GM21447 (cell line): ENCODE measurements around the gene NR1H4.
"Not testable (repeated sequence)": the region's sequence is repeated elsewhere in the genome, so short reads cannot be mapped to it uniquely, and the experiment has no call there.

Source experiments
- ATAC-seq: cut with Tn5 transposase; IDR thresholded peaks from one replicate; pipeline ENCODE4 v1.9.1; 2021; ENCODE audit not compliant: unreplicated experiment

The NR1H4 gene

GRCh38 chr12:100473716-100474150 is at the start of gene NR1H4:
Gene NR1H4, plus strand, starts transcription at chr12:100473866. Its CDS starts 19,458 bp downstream, at chr12:100493324.
- ATAC-seq, result no peak

GRCh38 chr12:100426145-100426544 is 47.5 kb upstream of the NR1H4 start:
- no peak for ATAC-seq

- ATAC-seq, result no peak
These were observed 46.6 kb upstream of the NR1H4 start for GRCh38 chr12:100427078-100427477.

DNA sequence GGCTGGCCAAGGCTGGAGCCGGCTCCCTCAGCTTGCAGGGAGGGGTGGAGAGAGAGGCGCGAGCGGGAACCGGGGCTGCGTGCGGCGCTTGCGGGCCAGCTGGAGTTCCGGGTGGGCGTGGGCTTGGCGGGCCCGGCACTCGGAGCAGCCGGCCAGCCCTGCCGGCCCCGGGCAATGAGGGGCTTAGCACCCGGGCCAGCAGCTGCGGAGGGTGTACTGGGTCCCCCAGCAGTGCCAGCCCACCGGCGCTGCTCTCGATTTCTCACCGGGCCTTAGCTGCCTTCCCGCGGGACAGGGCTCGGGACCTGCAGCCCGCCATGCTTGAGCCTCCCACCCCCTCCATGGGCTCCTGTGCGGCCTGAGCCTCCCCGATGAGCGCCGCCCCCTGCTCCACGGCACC is 43.4 kb upstream of the NR1H4 start:
- ATAC-seq, result not testable (repeated sequence)

GRCh38 chr12:100433701-100434100 is 40.0 kb upstream of the NR1H4 start:
- ATAC-seq, result no peak

GRCh38 chr12:100434177-100434576 is 39.5 kb upstream of the NR1H4 start:
- ATAC-seq, result no peak

DNA sequence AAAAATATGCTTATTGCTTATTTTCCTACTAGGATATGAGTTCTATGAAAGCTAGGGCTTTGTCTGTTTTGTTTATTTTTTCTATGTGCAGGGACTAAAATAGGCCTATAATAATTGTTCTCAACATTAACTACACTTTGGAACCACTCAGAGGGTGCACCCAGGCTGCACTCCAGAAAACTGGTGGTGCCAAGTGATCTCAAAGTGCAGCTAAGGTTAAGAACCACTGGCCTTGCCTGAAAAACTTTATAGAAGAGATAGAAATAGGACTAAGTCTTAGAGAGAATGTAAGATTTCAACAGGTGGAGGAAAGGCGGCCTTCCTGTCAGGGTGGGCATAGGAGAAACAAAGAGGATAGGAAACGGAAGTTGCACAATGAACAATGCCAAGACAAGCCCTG is 37.7 kb upstream of the NR1H4 start:
- no peak for ATAC-seq

GRCh38 chr12:100437038-100437841 is 36.4 kb upstream of the NR1H4 start:
- ATAC-seq, result no peak

DNA sequence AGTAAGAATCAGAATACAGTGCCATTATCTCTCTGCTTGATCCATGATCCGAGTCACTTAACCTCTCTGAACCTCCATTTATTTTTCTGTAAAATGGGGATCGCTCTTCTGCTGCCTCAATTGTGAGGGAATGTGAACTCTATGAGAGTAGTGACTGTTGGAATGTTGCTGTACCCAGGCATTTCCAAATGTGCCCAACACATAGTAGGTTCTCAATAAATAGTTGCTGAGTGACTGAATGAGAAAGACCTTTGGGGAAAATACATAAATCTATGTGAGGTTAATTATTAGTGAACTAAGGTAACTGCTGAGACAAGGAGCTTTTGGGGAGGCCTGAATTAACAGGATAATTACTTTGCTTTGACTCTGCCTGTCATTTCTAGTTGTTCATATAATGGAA is 33.9 kb upstream of the NR1H4 start:
- ATAC-seq, result no peak

GRCh38 chr12:100442403-100442802 is 31.3 kb upstream of the NR1H4 start:
- no peak for ATAC-seq

- no peak for ATAC-seq
These were observed 30.2 kb upstream of the NR1H4 start for GRCh38 chr12:100443434-100443833.

DNA sequence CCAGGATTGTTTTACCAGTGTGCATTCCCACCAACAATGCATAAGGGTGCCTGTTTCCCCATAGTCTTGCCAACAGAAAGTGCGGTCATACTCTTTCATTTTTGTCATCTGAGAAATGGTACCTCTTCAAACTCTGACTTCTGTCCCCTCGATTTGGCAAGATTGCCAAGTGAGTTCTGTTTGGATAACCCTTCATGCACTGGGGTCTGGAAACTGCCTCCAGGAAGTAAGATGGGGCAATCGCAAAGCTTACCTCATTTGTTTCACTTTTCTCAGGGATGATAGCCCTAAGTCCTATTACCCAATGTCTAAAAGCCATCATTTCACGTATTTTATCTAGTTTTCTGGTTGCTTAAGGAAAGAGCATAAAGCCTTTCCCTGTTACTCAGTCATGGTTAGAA is 28.6 kb upstream of the NR1H4 start:
- no peak for ATAC-seq

GRCh38 chr12:100447381-100447780 is 26.3 kb upstream of the NR1H4 start:
- ATAC-seq, result no peak

GRCh38 chr12:100448656-100449055 is 25.0 kb upstream of the NR1H4 start:
- ATAC-seq, result no peak

- no peak for ATAC-seq
These were observed 22.9 kb upstream of the NR1H4 start for GRCh38 chr12:100450735-100451134.

DNA sequence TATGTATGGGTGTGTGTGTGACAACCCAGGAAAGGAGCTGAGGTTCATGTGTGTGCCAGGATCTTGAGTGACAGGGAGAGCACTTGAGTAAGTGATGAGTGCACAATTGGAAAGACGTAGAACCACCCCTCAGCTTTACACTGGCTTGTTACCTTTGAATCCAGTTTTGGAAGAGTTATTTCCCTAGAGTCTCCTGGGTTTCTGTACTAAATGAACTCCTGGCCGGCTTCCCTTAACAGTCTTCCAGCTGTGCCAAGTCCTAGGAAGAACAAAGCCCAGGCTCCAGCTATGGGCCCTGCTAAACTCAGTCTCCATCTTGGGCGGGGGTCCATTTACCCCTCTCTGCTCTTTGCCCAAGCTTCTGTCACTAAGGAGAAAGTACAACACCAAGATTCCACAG is 19.7 kb upstream of the NR1H4 start:
- no peak for ATAC-seq

GRCh38 chr12:100455896-100456295 is 17.8 kb upstream of the NR1H4 start:
- no peak for ATAC-seq

DNA sequence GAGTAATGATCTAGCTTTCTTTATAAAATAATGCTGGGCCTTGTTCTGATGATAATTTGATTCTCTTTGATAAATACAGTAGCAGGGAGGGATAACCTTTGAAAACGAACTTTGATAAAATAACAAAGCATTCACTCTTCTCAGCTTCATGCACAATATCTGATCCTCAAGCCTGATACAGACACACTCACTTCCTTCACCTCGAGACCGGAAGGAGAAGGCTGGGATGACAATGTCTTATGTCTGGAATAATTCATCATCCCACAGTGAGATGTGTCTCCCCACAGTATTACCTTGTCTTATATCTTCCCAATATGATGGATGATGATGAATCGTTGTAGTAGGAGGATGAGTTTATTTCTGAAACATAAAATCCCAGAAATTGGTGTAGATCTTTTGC is 15.5 kb upstream of the NR1H4 start:
- no peak for ATAC-seq

GRCh38 chr12:100460702-100461101 is 13.0 kb upstream of the NR1H4 start:
- ATAC-seq, result no peak

GRCh38 chr12:100461330-100461973 is 12.2 kb upstream of the NR1H4 start:
- ATAC-seq, result no peak

DNA sequence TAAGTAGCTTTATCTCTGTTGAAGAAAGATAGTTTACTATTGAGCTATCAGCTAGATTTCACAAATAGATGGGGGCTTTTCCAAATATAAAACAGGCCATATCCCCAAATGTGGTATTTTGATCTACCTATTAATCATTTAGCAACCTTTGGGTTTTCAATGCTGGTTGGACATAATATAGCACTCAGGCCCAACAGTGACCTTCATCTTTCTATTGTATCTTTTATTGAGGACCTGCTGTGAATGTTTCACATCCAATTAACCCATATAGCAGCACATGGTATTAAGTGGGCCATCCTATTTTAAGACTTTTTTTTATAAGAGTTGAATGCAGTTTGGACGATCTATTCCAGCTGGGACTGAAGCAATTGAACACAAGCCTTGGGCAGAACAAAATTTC is 10.0 kb upstream of the NR1H4 start:
- ATAC-seq, result no peak

DNA sequence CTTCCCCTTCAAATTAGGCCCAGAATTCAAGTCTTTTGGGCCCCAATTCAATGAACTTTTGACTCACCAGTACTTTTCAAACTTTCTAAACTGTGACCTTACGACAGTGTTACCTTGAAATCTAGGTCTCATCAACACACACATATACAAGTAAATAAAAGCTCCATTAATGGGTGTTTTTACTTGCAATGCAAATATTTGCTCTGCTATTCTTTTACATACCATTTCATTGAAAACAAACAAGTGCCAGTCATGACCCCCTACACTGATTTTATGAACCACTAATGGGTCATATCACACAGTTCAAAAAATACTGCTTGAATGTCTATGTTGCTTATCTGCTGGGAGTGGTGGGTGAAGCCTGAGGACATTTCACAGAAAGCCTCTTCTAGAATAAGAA is 9.1 kb upstream of the NR1H4 start:
- no peak for ATAC-seq

- ATAC-seq, result no peak
These were observed 5.5 kb upstream of the NR1H4 start for GRCh38 chr12:100468126-100468525.
